K562 (cell line): ENCODE results near the gene DLGAP1. TPM values are rescaled to one million over a fixed set of nuclear protein-coding genes. Genes with fewer than 3 reads are reported as not detected.

Experiments used
- ATAC-seq: fragments of 200-7000 bp; cut with Tn5 transposase; 3 replicates; pipeline ENCODE4 v1.9.1; 2020; ENCODE audit warnings: moderate library complexity
- BruUV-seq: library from RNA; stranded (reverse); fragments of 400-500 nt; replicated peaks from 2 replicates; lab custom pipeline; 2021; lab: Mats Ljungman, UMichigan
- CTCF ChIA-PET: fragments of 300-600 bp; formaldehyde crosslinking; extraction: SDS; loops from one replicate; lab custom pipeline; 2021; ENCODE audit warnings: low intra/inter-chr PET ratio; lab: Yijun Ruan, JAX
- POLR2A ChIA-PET: fragments of 300-600, 350-650 bp; sonication (Branson Sonifier 250); formaldehyde crosslinking; extraction: SDS; loops from one replicate; lab custom pipeline; 2021; ENCODE audit warnings: antibody characterized with exemption, inconsistent platforms; lab: Yijun Ruan, JAX
- DNase-seq, 4 experiments: peaks; one replicate each; pipeline versions ENCODE4 v3.0.0 to v3.0.0-alpha.2; 2011 to 2018; ENCODE audit warnings: low spot score in 3 of 4, mixed read lengths in 3 of 4; ENCODE audit errors: extremely low read depth in 1 of 4
- FAIRE-seq: peaks from 2 replicates; lab custom pipeline; 2011; peaks lifted over from hg19 to GRCh38; lab: Jason Lieb, UNC
- H2AFZ ChIP-seq: 2 replicates; pipeline ENCODE4 v1.6.0; 2011; ENCODE audit warnings: low read depth, low read length, control low read depth, inconsistent platforms
- H3K27ac ChIP-seq: fragments of 200-600 bp; 3 replicates; pipeline ENCODE4 v1.8.0; 2011; ENCODE audit warnings: low read depth, mild to moderate bottlenecking, control low read depth, inconsistent platforms, low read length, moderate library complexity, mixed read lengths; ENCODE audit errors: extremely low read depth
- H3K27me3 ChIP-seq, 2 experiments: fragments of 300-600 bp in 1 of 2; 2 replicates in 1 of 2; 3 replicates in 1 of 2; pipeline versions ENCODE4 v1.6.0 to v1.8.0; 2011; ENCODE audit warnings: inconsistent platforms in 2 of 2, low read length in 2 of 2, mild to moderate bottlenecking in 1 of 2, mixed read lengths in 1 of 2, moderate library complexity in 1 of 2; ENCODE audit not compliant: control insufficient read depth in 2 of 2, insufficient read depth in 2 of 2
- H3K36me3 ChIP-seq: fragments of 300-600 bp; 3 replicates; pipeline ENCODE4 v1.8.0; 2011; ENCODE audit warnings: mild to moderate bottlenecking, low read length, inconsistent platforms; ENCODE audit not compliant: control insufficient read depth, insufficient read depth
- H3K4me1 ChIP-seq, 2 experiments: fragments of 200-600 bp in 1 of 2; replicated peaks in 1 of 2; 2 replicates in 1 of 2; 3 replicates in 1 of 2; pipeline versions ENCODE4 v1.5.1 to v1.8.0; 2011; ENCODE audit warnings: inconsistent platforms in 2 of 2, low read length in 2 of 2, mild to moderate bottlenecking in 1 of 2, mixed read lengths in 1 of 2, moderate library complexity in 1 of 2; ENCODE audit not compliant: control insufficient read depth in 2 of 2, insufficient read depth in 2 of 2
- H3K4me2 ChIP-seq: 2 replicates; pipeline ENCODE4 v1.6.1; 2011; ENCODE audit warnings: low read length, control low read depth, inconsistent platforms, mixed read lengths; ENCODE audit not compliant: insufficient read depth
- H3K4me3 ChIP-seq: fragments of 200-600 bp; sonication (generic), shearing (Covaris generic); 2 replicates; pipeline ENCODE4 v1.5.1; 2016; ENCODE audit warnings: control low read depth, inconsistent platforms
- H3K79me2 ChIP-seq: fragments of 200-600 bp; 3 replicates; pipeline ENCODE4 v1.8.0; 2011; ENCODE audit warnings: low read length, inconsistent platforms; ENCODE audit not compliant: control insufficient read depth, insufficient read depth
- H3K9ac ChIP-seq, 2 experiments: 2 replicates each; pipeline versions ENCODE4 v1.6.0 to v1.6.1; 2011; ENCODE audit warnings: low read depth in 2 of 2, low read length in 2 of 2, control low read depth in 1 of 2, inconsistent platforms in 1 of 2, mild to moderate bottlenecking in 1 of 2, mixed read lengths in 1 of 2; ENCODE audit not compliant: insufficient read depth in 1 of 2
- H3K9me1 ChIP-seq: one replicate; pipeline ENCODE4 v1.6.0; 2011; ENCODE audit warnings: inconsistent platforms, mild to moderate bottlenecking, low read length, moderate library complexity; ENCODE audit not compliant: control insufficient read depth, insufficient read depth
- H3K9me3 ChIP-seq: replicated peaks from 2 replicates; pipeline ENCODE4 v1.5.1; 2011; ENCODE audit warnings: low read depth, low read length, inconsistent platforms; ENCODE audit not compliant: control insufficient read depth, insufficient read depth
- H4K20me1 ChIP-seq: replicated peaks from 2 replicates; pipeline ENCODE4 v1.6.1; 2011; ENCODE audit warnings: low read length, inconsistent platforms, mixed read lengths; ENCODE audit not compliant: control insufficient read depth, insufficient read depth
- BDP1 ChIP-seq: IDR thresholded peaks from 3 replicates; pipeline ENCODE4 v1.6.1; 2011; ENCODE audit not compliant: insufficient read length, insufficient read depth
- CCNT2 ChIP-seq: IDR thresholded peaks from 2 replicates; pipeline ENCODE4 v1.6.1; 2011; ENCODE audit warnings: borderline replicate concordance, low read depth, mild to moderate bottlenecking, moderate library complexity, mixed read lengths, low read length; ENCODE audit not compliant: insufficient read length; ENCODE audit errors: extremely low read depth
- HBP1 ChIP-seq: fragments of 450-650 bp; formaldehyde crosslinking; IDR thresholded peaks from 2 replicates; pipeline ENCODE4 v1.4.0; 2022; ENCODE audit warnings: missing genetic modification characterization
- HEY1 ChIP-seq: fragments of 250-450 bp; sonication (Bioruptor Pico); IDR thresholded peaks from 2 replicates; pipeline ENCODE4 v1.5.0; 2020; ENCODE audit warnings: mild to moderate bottlenecking, moderate library complexity, borderline replicate concordance
- HOXB6 ChIP-seq: fragments of 250-450 bp; sonication (Bioruptor Pico); IDR thresholded peaks from 2 replicates; pipeline ENCODE4 v1.5.1; 2022; ENCODE audit warnings: mild to moderate bottlenecking, borderline replicate concordance
- NFE2L1 ChIP-seq: fragments of 450-650 bp; IDR thresholded peaks from 2 replicates; pipeline ENCODE4 v1.6.1; 2016; ENCODE audit warnings: missing genetic modification characterization, low read depth, mild to moderate bottlenecking, missing compliant biosample characterization, moderate library complexity, borderline replicate concordance
- RBM14 ChIP-seq: fragments of 200-400 bp; formaldehyde crosslinking; IDR thresholded peaks from 2 replicates; pipeline ENCODE4 v1.6.1; 2018; ENCODE audit warnings: low read depth, mild to moderate bottlenecking, low read length, moderate library complexity, borderline replicate concordance; ENCODE audit not compliant: insufficient read depth
- RNF219 ChIP-seq: fragments of 250-450 bp; sonication (Bioruptor Pico); IDR thresholded peaks from 2 replicates; pipeline ENCODE4 v1.5.0; 2022; ENCODE audit warnings: mild to moderate bottlenecking
- SAFB ChIP-seq: fragments of 200-400 bp; formaldehyde crosslinking; IDR thresholded peaks from 2 replicates; pipeline ENCODE4 v1.6.1; 2017; ENCODE audit warnings: low read depth, low read length, borderline replicate concordance
- TSC22D4 ChIP-seq: fragments of 450-650 bp; IDR thresholded peaks from 2 replicates; pipeline ENCODE4 v1.6.1; 2016; ENCODE audit warnings: missing genetic modification characterization, missing biosample characterization, control low read depth
- ZNF143 ChIP-seq: sonication (generic); formaldehyde crosslinking; IDR thresholded peaks from 2 replicates; pipeline ENCODE4 v1.9.0; 2022; ENCODE audit warnings: mild to moderate bottlenecking, missing genetic modification reagents
- ZNF274 ChIP-seq: IDR thresholded peaks from 2 replicates; pipeline ENCODE4 v1.6.1; 2011; ENCODE audit warnings: low read depth, mild to moderate bottlenecking, low read length, moderate library complexity, borderline replicate concordance
- ZNF644 ChIP-seq: fragments of 200-800 bp; sonication (Bioruptor generic); IDR thresholded peaks from 2 replicates; pipeline ENCODE4 v1.6.1; 2016; ENCODE audit warnings: low read depth, missing genetic modification characterization, missing compliant biosample characterization
- ZNF655 ChIP-seq: fragments of 250-450 bp; sonication (Bioruptor Pico); IDR thresholded peaks from 2 replicates; pipeline ENCODE4 v1.5.0; 2021
- ZNF695 ChIP-seq: fragments of 450-650 bp; formaldehyde crosslinking; IDR thresholded peaks from 2 replicates; pipeline ENCODE4 v1.4.0; 2020; ENCODE audit warnings: mild to moderate bottlenecking, moderate library complexity
- WGBS: fragments of 100-300 bp; shearing (Covaris generic); methylation state at CpG from one replicate; pipeline ENCODE4 v1.1.6; 2016; ENCODE audit warnings: low coverage, mixed read lengths; ENCODE audit not compliant: insufficient coverage; ENCODE audit errors: missing lambda C conversion rate; 5-methylcytosine and 5-hydroxymethylcytosine counted together
- in situ Hi-C: fragments of 300-500 bp; cut with MboI; formaldehyde crosslinking; loops from 4 replicates; pipeline ENCODE4 v1.15.0; 2018; ENCODE audit warnings: inconsistent platforms, mixed read lengths
- intact Hi-C: fragments of 100-400 bp; cut with micrococcal nuclease; formaldehyde crosslinking; loops from 2 replicates; pipeline ENCODE4 v1.14.2; 2022
- polyA plus RNA-seq, 8 experiments: library from polyadenylated mRNA; depleted of rRNA in 4 of 8; stranded (reverse) in 5 of 8; unstranded in 3 of 8; fragments of >200 nt; fragmentation: Nextera tagmentation in 2 of 8; fragmentation: Illumina TruSeq in 1 of 8; extraction: Ambion mirVana in 2 of 8; extraction: Trizol in 1 of 8; gene quantifications; 2 replicates each; pipeline versions ENCODE4 v1.2.1 to v1.2.3, GENCODE V29; 2011 to 2014; ENCODE audit warnings: inconsistent platforms in 1 of 8, missing spikeins in 1 of 8
- total RNA-seq, 7 experiments: library from RNA; depleted of rRNA in 6 of 7; stranded (reverse); fragments of >200 nt in 6 of 7; fragmentation: Illumina TruSeq in 2 of 7; extraction: Trizol in 2 of 7; gene quantifications; 2 replicates each; pipeline versions ENCODE4 v1.2.1 to v1.2.3, GENCODE V29; 2011 to 2021; ENCODE audit warnings: low replicate concordance in 1 of 7

Gene DLGAP1
- total and polyA plus RNA-seq, 9 of the 15 experiments (the other 6 are each of a cell fraction or from before 2014, with no cell fraction given) = 0.04 to 0.22 (median 0.08) TPM

GRCh38 chr18:3808985-3809780 lies 645.9 kb downstream of the DLGAP1 start:
- Histone ChIP-seq H3K36me3 (no peaks in the 10 kb centered on the region), H3K9me3 (no peaks in the 10 kb centered on the region), H3K27me3 (peaks cover 5 to 9% of the 10 kb centered on the region in 2 experiments; a peak in 4 of 5 replicates), H3K27ac (no peak overlapping the region), H3K4me1 (no peaks in the 10 kb centered on the region), H3K9me1 (no peaks in the 10 kb centered on the region), H3K79me2 (no peaks in the 10 kb centered on the region), H3K4me2 (no peak overlapping the region), H4K20me1 (no peaks in the 10 kb centered on the region), H3K9ac (no peak overlapping the region), H3K4me3 (no peak overlapping the region), H2AFZ (no peak overlapping the region)
- no peak for DNase-seq
- WGBS = 0% methylated on average over 6 of the region's 6 CpGs
- intact Hi-C loops (no loop called here), in situ Hi-C loops (no loop called here)
- BruUV-seq = no TSS peak
- no peak for FAIRE-seq
- no peak for ATAC-seq
- POLR2A ChIA-PET = interaction anchor here (0.5 kb wide), 1 partner anchor 175 kb away, joined by 3 read pairs; no protein-coding TSS in a partner anchor
- CTCF ChIA-PET = no interaction called here
- TF ChIP-seq RNF219 (CRISPR knock-in tag) = no peak
- no peak for TF ChIP-seq ZNF695
- TF ChIP-seq TSC22D4 (tag) = no peak
- TF ChIP-seq HOXB6 = no peak
- no peak for TF ChIP-seq BDP1
- no peak for TF ChIP-seq NFE2L1 (tag)
- TF ChIP-seq ZNF644 (tag) = no peak
- TF ChIP-seq CCNT2 = no peak
- no peak for TF ChIP-seq HEY1 (CRISPR knock-in tag)
- TF ChIP-seq ZNF274 = no peak
- no peak for TF ChIP-seq ZNF143 (CRISPR knock-in tag)
- TF ChIP-seq RBM14 = no peak
- TF ChIP-seq HBP1 (CRISPR knock-in tag) = no peak
- no peak for TF ChIP-seq SAFB
- TF ChIP-seq ZNF655 (CRISPR knock-in tag) = no peak
